HepG2 (cell line): Measurements from ENCODE around the gene RCBTB1. TPM values are rescaled to one million over a fixed set of nuclear protein-coding genes. Genes with fewer than 3 reads are reported as not detected.

ENCODE experiments used
- ATAC-seq: fragments of 200-7000 bp; cut with Tn5 transposase; 3 replicates; pipeline ENCODE4 v1.9.1; 2020; ENCODE audit warnings: mild to moderate bottlenecking, moderate library complexity
- BruUV-seq: library from RNA; stranded (reverse); fragments of 400-500 nt; replicated peaks from 2 replicates; lab custom pipeline; 2021; lab: Mats Ljungman, UMichigan
- CTCF ChIA-PET: fragments of 300-600 bp; formaldehyde crosslinking; extraction: SDS; loops from one replicate; lab custom pipeline; 2021; ENCODE audit warnings: low total read pairs, inconsistent platforms, low intra/inter-chr PET ratio; lab: Yijun Ruan, JAX
- POLR2A ChIA-PET: fragments of 350-600 bp; sonication (Branson Sonifier 250); formaldehyde crosslinking; loops from one replicate; lab custom pipeline; 2020; ENCODE audit warnings: antibody characterized with exemption, inconsistent platforms; lab: Yijun Ruan, JAX
- DNase-seq: peaks from one replicate; pipeline ENCODE4 v3.0.0-alpha.2; 2015; ENCODE audit warnings: low spot score
- FAIRE-seq: peaks from 3 replicates; lab custom pipeline; 2011; peaks lifted over from hg19 to GRCh38; lab: Jason Lieb, UNC
- H2AFZ ChIP-seq: one replicate; pipeline ENCODE4 v1.6.1; 2011; ENCODE audit warnings: low read length, inconsistent platforms
- H3K27ac ChIP-seq: fragments of 300-600 bp; 3 replicates; pipeline ENCODE4 v1.8.0; 2011; ENCODE audit warnings: mixed run types, mild to moderate bottlenecking, mixed read lengths, low read length, inconsistent platforms; ENCODE audit not compliant: insufficient read depth; ENCODE audit errors: extremely low read length
- H3K27me3 ChIP-seq, 2 experiments: fragments of 200-600 bp in 1 of 2; 2 replicates in 1 of 2; 3 replicates in 1 of 2; pipeline versions ENCODE4 v1.6.0 to v1.8.0; 2011; ENCODE audit warnings: low read length in 2 of 2, mild to moderate bottlenecking in 2 of 2, moderate library complexity in 2 of 2, inconsistent platforms in 1 of 2; ENCODE audit not compliant: insufficient read depth in 2 of 2, control insufficient read depth in 1 of 2
- H3K36me3 ChIP-seq, 2 experiments: fragments of 200-600 bp in 1 of 2; replicated peaks in 1 of 2; 2 replicates in 1 of 2; 3 replicates in 1 of 2; pipeline versions ENCODE4 v1.5.1 to v1.8.0; 2011; ENCODE audit warnings: low read length in 2 of 2, inconsistent platforms in 1 of 2; ENCODE audit not compliant: insufficient read depth in 2 of 2, control insufficient read depth in 1 of 2
- H3K4me1 ChIP-seq: 2 replicates; pipeline ENCODE4 v1.5.1; 2012; ENCODE audit warnings: low read length, inconsistent platforms; ENCODE audit not compliant: insufficient read depth
- H3K4me2 ChIP-seq: 2 replicates; pipeline ENCODE4 v1.6.0; 2011; ENCODE audit warnings: low read depth, low read length, inconsistent platforms
- H3K4me3 ChIP-seq, 3 experiments: fragments of 200-600 bp in 1 of 3; sonication (generic), shearing (Covaris generic) in 1 of 3; replicated peaks in 1 of 3; 2 replicates each; pipeline ENCODE4 v1.5.1; 2011 to 2016; ENCODE audit warnings: low read length in 3 of 3, inconsistent platforms in 2 of 3, low read depth in 2 of 3, mild to moderate bottlenecking in 2 of 3, control low read depth in 1 of 3, mixed read lengths in 1 of 3; ENCODE audit not compliant: insufficient read depth in 1 of 3
- H3K79me2 ChIP-seq: one replicate; pipeline ENCODE4 v1.6.1; 2011; ENCODE audit warnings: low read length, inconsistent platforms; ENCODE audit not compliant: insufficient read depth
- H3K9ac ChIP-seq: 2 replicates; pipeline ENCODE4 v1.6.0; 2011; ENCODE audit warnings: mild to moderate bottlenecking, low read depth, low read length, inconsistent platforms; ENCODE audit not compliant: insufficient read depth
- H3K9me3 ChIP-seq: 2 replicates; pipeline ENCODE4 v1.5.1; 2012; ENCODE audit warnings: mild to moderate bottlenecking, low read length
- H4K20me1 ChIP-seq: 2 replicates; pipeline ENCODE4 v1.6.0; 2011; ENCODE audit warnings: inconsistent platforms, mild to moderate bottlenecking, low read length, moderate library complexity; ENCODE audit not compliant: insufficient read depth
- CERS6 ChIP-seq: sonication (generic); formaldehyde crosslinking; IDR thresholded peaks from 2 replicates; pipeline ENCODE4 v1.5.0; 2020; ENCODE audit warnings: missing genetic modification reagents
- GRHL1 ChIP-seq: sonication (generic); formaldehyde crosslinking; conservative IDR thresholded peaks from 2 replicates; pipeline ENCODE4 v1.8.0; 2022; ENCODE audit warnings: missing genetic modification reagents
- MEIS1 ChIP-seq: sonication (generic); formaldehyde crosslinking; IDR thresholded peaks from 2 replicates; pipeline ENCODE4 v1.9.0; 2021; ENCODE audit warnings: mild to moderate bottlenecking, missing genetic modification reagents, moderate library complexity, borderline replicate concordance
- NFE2L2 ChIP-seq: fragments of 150-350 bp; IDR thresholded peaks from 2 replicates; pipeline ENCODE4 v1.6.1; 2014; ENCODE audit warnings: low read length
- SALL1 ChIP-seq: sonication (generic); formaldehyde crosslinking; IDR thresholded peaks from 2 replicates; pipeline ENCODE4 v1.8.0; 2022; ENCODE audit warnings: mild to moderate bottlenecking, missing genetic modification reagents
- SMAD9 ChIP-seq: sonication (generic); formaldehyde crosslinking; IDR thresholded peaks from 2 replicates; pipeline ENCODE4 v1.5.1; 2020; ENCODE audit warnings: mild to moderate bottlenecking, missing genetic modification reagents
- TOE1 ChIP-seq: sonication (generic); formaldehyde crosslinking; IDR thresholded peaks from 2 replicates; pipeline ENCODE4 v1.4.0; 2020; ENCODE audit warnings: mild to moderate bottlenecking, missing genetic modification reagents
- ZC3H13 ChIP-seq: sonication (generic); formaldehyde crosslinking; IDR thresholded peaks from 2 replicates; pipeline ENCODE4 v1.8.1; 2023; ENCODE audit warnings: mild to moderate bottlenecking, missing genetic modification reagents, moderate library complexity
- ZNF343 ChIP-seq: sonication (generic); formaldehyde crosslinking; IDR thresholded peaks from 2 replicates; pipeline ENCODE4 v1.4.0; 2020; ENCODE audit warnings: mild to moderate bottlenecking, missing genetic modification reagents
- ZNF75D ChIP-seq: sonication (generic); formaldehyde crosslinking; IDR thresholded peaks from 2 replicates; pipeline ENCODE4 v1.8.1; 2023; ENCODE audit warnings: missing genetic modification reagents, mild to moderate bottlenecking, borderline replicate concordance
- WGBS: methylation state at CpG from one replicate; pipeline ENCODE4 v1.1.6; 2017; ENCODE audit warnings: low lambda C conversion rate; 5-methylcytosine and 5-hydroxymethylcytosine counted together
- in situ Hi-C: cut with HindIII; loops from 2 replicates; pipeline ENCODE4 v1.10.0; 2017; ENCODE audit warnings: low pct_unique_long_range_greater_than_20kb; ENCODE audit not compliant: extremely low pct_ligation_motif_present
- intact Hi-C: fragments of 100-400 bp; cut with micrococcal nuclease; formaldehyde crosslinking; loops from one replicate; pipeline ENCODE4 v1.10.0; 2022; ENCODE audit not compliant: unreplicated experiment
- polyA plus RNA-seq, 8 experiments: library from polyadenylated mRNA; depleted of rRNA in 3 of 8; stranded (reverse) in 7 of 8; unstranded in 1 of 8; fragments of >200 nt; fragmentation: Illumina TruSeq in 4 of 8; extraction: Trizol in 4 of 8; gene quantifications; 2 replicates each; pipeline versions ENCODE4 v1.2.1 to v1.2.3, GENCODE V29; 2011 to 2016; ENCODE audit warnings: low read depth in 4 of 8, missing spikeins in 1 of 8, mixed read lengths in 1 of 8; ENCODE audit not compliant: insufficient read depth in 1 of 8
- total RNA-seq, 5 experiments: library from RNA; depleted of rRNA; stranded (reverse); fragments of >200 nt; fragmentation: Illumina TruSeq; extraction: Trizol; gene quantifications; 2 replicates each; pipeline ENCODE4 v1.2.3, GENCODE V29; 2016; ENCODE audit warnings: low read depth in 1 of 5

The RCBTB1 gene
- total and polyA plus RNA-seq, 2 of the 13 experiments (the other 11 are each of a cell fraction or from before 2014, with no cell fraction given) = 13.4 to 21.6 TPM

- 92% methylated on average over 8 of the region's 8 CpGs for WGBS
- H3K79me2 ChIP-seq = no peaks in the 10 kb centered on the region
- H2AFZ ChIP-seq = no peak overlapping the region
- intact Hi-C loops = no loop called here
- no peak overlapping the region for H3K27ac ChIP-seq
- no peak for FAIRE-seq
- H4K20me1 ChIP-seq = no peaks in the 10 kb centered on the region
- DNase-seq = no peak
- H3K36me3 ChIP-seq = peaks cover 0 to 5% of the 10 kb centered on the region in 2 experiments; a peak in 1 of 5 replicates
- no peak for ATAC-seq
- no peaks in the 10 kb centered on the region; the same call in 1 of the 2 replicates for H3K4me1 ChIP-seq
- no peaks in the 10 kb centered on the region for H3K9me3 ChIP-seq
- in situ Hi-C loops = no loop called here
- POLR2A ChIA-PET = no interaction called here
- no peaks in the 10 kb centered on the region for H3K27me3 ChIP-seq
- no peak overlapping the region for H3K4me2 ChIP-seq
- CTCF ChIA-PET = no interaction called here
- H3K9ac ChIP-seq = no peak overlapping the region
- H3K4me3 ChIP-seq = no peak overlapping the region
- BruUV-seq = no TSS peak
- TF ChIP-seq GRHL1 = no peak
- TF ChIP-seq SALL1 (CRISPR knock-in tag) = no peak
- TF ChIP-seq SMAD9 (CRISPR knock-in tag) = no peak
- no peak for TF ChIP-seq ZNF343 (CRISPR knock-in tag)
- TF ChIP-seq TOE1 (CRISPR knock-in tag) = no peak
- TF ChIP-seq CERS6 (CRISPR knock-in tag) = no peak
- TF ChIP-seq MEIS1 (CRISPR knock-in tag) = no peak
- no peak for TF ChIP-seq NFE2L2
- no peak for TF ChIP-seq ZC3H13 (CRISPR knock-in tag)
- no peak for TF ChIP-seq ZNF75D (CRISPR knock-in tag)
- TF ChIP-seq, all 625 proteins: peak for 0
Measured at GRCh38 chr13:49571299-49572240, 13.8 kb downstream of the RCBTB1 start.
